ENCODE measurements around the gene RPL7L1. TPM values are rescaled to one million over a fixed set of nuclear protein-coding genes. Genes with fewer than 3 reads are reported as not detected.

Gene RPL7L1
- total and polyA plus RNA-seq, 4 donors, result 39.3 to 98.7 (median 61.9) TPM

- Histone ChIP-seq H3K4me3 (no peak overlapping the region), H3K36me3 (ENCODE audit: control insufficient read depth in 4 of 4, insufficient read depth in 4 of 4, low read length in 4 of 4) (peaks cover 7 to 42% (median 18%) of the 10 kb centered on the region in 4 donors), H3K4me1 (ENCODE audit: control insufficient read depth in 5 of 5, insufficient read depth in 5 of 5, low read length in 5 of 5) (peaks cover 0 to 12% (median 4%) of the 10 kb centered on the region in 5 donors), H3K9ac (ENCODE audit: insufficient read depth in 1 of 2, low read length in 2 of 2) (no peak overlapping the region), H3K27ac (ENCODE audit: low read depth in 1 of 2, low read length in 1 of 2) (no peak overlapping the region), H3K27me3 (ENCODE audit: control insufficient read depth in 3 of 3, insufficient read depth in 3 of 3, low read length in 2 of 3) (no peaks in the 10 kb centered on the region), H3K9me3 (ENCODE audit: control insufficient read depth in 4 of 4, insufficient read depth in 3 of 4, low read length in 3 of 4) (no peaks in the 10 kb centered on the region)
- TF ChIP-seq, protein P1, sequence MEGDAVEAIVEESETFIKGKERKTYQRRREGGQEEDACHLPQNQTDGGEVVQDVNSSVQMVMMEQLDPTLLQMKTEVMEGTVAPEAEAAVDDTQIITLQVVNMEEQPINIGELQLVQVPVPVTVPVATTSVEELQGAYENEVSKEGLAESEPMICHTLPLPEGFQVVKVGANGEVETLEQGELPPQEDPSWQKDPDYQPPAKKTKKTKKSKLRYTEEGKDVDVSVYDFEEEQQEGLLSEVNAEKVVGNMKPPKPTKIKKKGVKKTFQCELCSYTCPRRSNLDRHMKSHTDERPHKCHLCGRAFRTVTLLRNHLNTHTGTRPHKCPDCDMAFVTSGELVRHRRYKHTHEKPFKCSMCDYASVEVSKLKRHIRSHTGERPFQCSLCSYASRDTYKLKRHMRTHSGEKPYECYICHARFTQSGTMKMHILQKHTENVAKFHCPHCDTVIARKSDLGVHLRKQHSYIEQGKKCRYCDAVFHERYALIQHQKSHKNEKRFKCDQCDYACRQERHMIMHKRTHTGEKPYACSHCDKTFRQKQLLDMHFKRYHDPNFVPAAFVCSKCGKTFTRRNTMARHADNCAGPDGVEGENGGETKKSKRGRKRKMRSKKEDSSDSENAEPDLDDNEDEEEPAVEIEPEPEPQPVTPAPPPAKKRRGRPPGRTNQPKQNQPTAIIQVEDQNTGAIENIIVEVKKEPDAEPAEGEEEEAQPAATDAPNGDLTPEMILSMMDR (IDR thresholded peaks at IDR 0.05; ENCODE audit: control extremely low read depth, extremely low read depth), result no peak
- no peak for ATAC-seq (ENCODE audit: insufficient read depth, low FRiP score)
- 45 to 75% methylated on average over 7 of the region's 7 CpGs for WGBS, 2 donors
- DNase-seq, result no peak
Measured at GRCh38 chr6:42935322-42935721, 55.9 kb downstream of the RPL7L1 start.

GRCh38 chr6:42936398-42936797 is 57.0 kb downstream of the RPL7L1 start:
- ATAC-seq (ENCODE audit: insufficient read depth, low FRiP score) (no peak), DNase-seq (no peak)
- no peak overlapping the region for H3K27ac ChIP-seq (ENCODE audit: low read depth in 1 of 2, low read length in 1 of 2)
- H3K36me3 ChIP-seq (ENCODE audit: control insufficient read depth in 4 of 4, insufficient read depth in 4 of 4, low read length in 4 of 4), result peaks cover 7 to 47% (median 20%) of the 10 kb centered on the region in 4 donors
- TF ChIP-seq, protein P1 (IDR thresholded peaks at IDR 0.05; ENCODE audit: control extremely low read depth, extremely low read depth), result no peak
- H3K27me3 ChIP-seq (ENCODE audit: control insufficient read depth in 3 of 3, insufficient read depth in 3 of 3, low read length in 2 of 3), result no peaks in the 10 kb centered on the region
- H3K4me3 ChIP-seq, result no peak overlapping the region
- 90 to 95% methylated on average over 11 of the region's 11 CpGs for WGBS, 2 donors
- no peaks in the 10 kb centered on the region for H3K9me3 ChIP-seq (ENCODE audit: control insufficient read depth in 4 of 4, insufficient read depth in 3 of 4, low read length in 3 of 4)
- no peak overlapping the region for H3K9ac ChIP-seq (ENCODE audit: insufficient read depth in 1 of 2, low read length in 2 of 2)
- peaks cover 0 to 5% (median 0%) of the 10 kb centered on the region in 5 donors for H3K4me1 ChIP-seq (ENCODE audit: control insufficient read depth in 5 of 5, insufficient read depth in 5 of 5, low read length in 5 of 5)

- DNase-seq, result no peak
- 93 to 94% methylated on average over 13 of the region's 13 CpGs for WGBS, 2 donors
- ATAC-seq (ENCODE audit: insufficient read depth, low FRiP score), result no peak
- H3K36me3 ChIP-seq (ENCODE audit: control insufficient read depth in 4 of 4, insufficient read depth in 4 of 4, low read length in 4 of 4), result peaks cover 7 to 52% (median 20%) of the 10 kb centered on the region in 4 donors
- no peak overlapping the region for H3K4me3 ChIP-seq
- H3K9ac ChIP-seq (ENCODE audit: insufficient read depth in 1 of 2, low read length in 2 of 2), result no peak overlapping the region
- H3K9me3 ChIP-seq (ENCODE audit: control insufficient read depth in 4 of 4, insufficient read depth in 3 of 4, low read length in 3 of 4), result no peaks in the 10 kb centered on the region
- H3K4me1 ChIP-seq (ENCODE audit: control insufficient read depth in 5 of 5, insufficient read depth in 5 of 5, low read length in 5 of 5), result peaks cover 0 to 5% (median 0%) of the 10 kb centered on the region in 5 donors
- TF ChIP-seq, protein P1 (IDR thresholded peaks at IDR 0.05; ENCODE audit: control extremely low read depth, extremely low read depth), result no peak
- no peak overlapping the region for H3K27ac ChIP-seq (ENCODE audit: low read depth in 1 of 2, low read length in 1 of 2)
- H3K27me3 ChIP-seq (ENCODE audit: control insufficient read depth in 3 of 3, insufficient read depth in 3 of 3, low read length in 2 of 3), result no peaks in the 10 kb centered on the region
Measured at GRCh38 chr6:42937548-42938427, 58.4 kb downstream of the RPL7L1 start.

Measured in lung (tissue), 12 donors.